BE2C (cell line): ENCODE measurements around the gene C9orf43.

ENCODE experiments used
- DNase-seq: peaks from one replicate; pipeline ENCODE4 v3.0.0-alpha.2; 2020
- H3K27me3 ChIP-seq: fragments of 250-450 bp; sonication (Bioruptor Pico); 2 replicates; pipeline ENCODE4 v1.5.1; 2020; ENCODE audit warnings: mild to moderate bottlenecking
- H3K36me3 ChIP-seq: fragments of 250-450 bp; sonication (Bioruptor Pico); 2 replicates; pipeline ENCODE4 v1.5.1; 2020; ENCODE audit warnings: mild to moderate bottlenecking
- H3K4me1 ChIP-seq: fragments of 250-450 bp; sonication (Bioruptor Pico); 2 replicates; pipeline ENCODE4 v1.5.1; 2020
- H3K4me3 ChIP-seq: 2 replicates; pipeline ENCODE4 v1.5.1; 2011; ENCODE audit warnings: low read depth, low read length
- H3K9me3 ChIP-seq: fragments of 250-450 bp; sonication (Bioruptor Pico); 2 replicates; pipeline ENCODE4 v1.5.1; 2020
- CTCF ChIP-seq: IDR thresholded peaks from 2 replicates; pipeline ENCODE4 v1.5.1; 2012; ENCODE audit warnings: mild to moderate bottlenecking, low read depth, low read length

C9orf43 gene

GRCh38 chr9:113416149-113416721, 5.7 kb downstream of the C9orf43 start:
- DNase-seq, result no peak
- Histone ChIP-seq H3K27me3 (no peaks in the 10 kb centered on the region), H3K36me3 (no peaks in the 10 kb centered on the region), H3K4me1 (no peaks in the 10 kb centered on the region), H3K4me3 (no peak overlapping the region), H3K9me3 (no peaks in the 10 kb centered on the region)
- no peak for TF ChIP-seq CTCF

GRCh38 chr9:113417370-113417769, 6.8 kb downstream of the C9orf43 start:
- no peaks in the 10 kb centered on the region for H3K9me3 ChIP-seq
- no peak overlapping the region for H3K4me3 ChIP-seq
- no peaks in the 10 kb centered on the region for H3K36me3 ChIP-seq
- H3K27me3 ChIP-seq, result no peaks in the 10 kb centered on the region
- DNase-seq, result no peak
- TF ChIP-seq CTCF, result no peak
- no peaks in the 10 kb centered on the region for H3K4me1 ChIP-seq

GRCh38 chr9:113421726-113422125, 11.2 kb downstream of the C9orf43 start:
- DNase-seq, result no peak
- no peaks in the 10 kb centered on the region for H3K9me3 ChIP-seq
- no peaks in the 10 kb centered on the region; the same call in 1 of the 2 replicates for H3K27me3 ChIP-seq
- H3K4me1 ChIP-seq, result no peaks in the 10 kb centered on the region
- no peak for TF ChIP-seq CTCF
- H3K4me3 ChIP-seq, result no peak overlapping the region
- no peaks in the 10 kb centered on the region for H3K36me3 ChIP-seq

GRCh38 chr9:113425072-113425471, 14.5 kb downstream of the C9orf43 start:
- TF ChIP-seq CTCF, result no peak
- Histone ChIP-seq H3K4me1 (no peaks in the 10 kb centered on the region), H3K36me3 (no peaks in the 10 kb centered on the region), H3K9me3 (no peaks in the 10 kb centered on the region), H3K4me3 (no peak overlapping the region), H3K27me3 (no peaks in the 10 kb centered on the region; the same call in 1 of the 2 replicates)
- DNase-seq, result no peak

- H3K9me3 ChIP-seq, result no peaks in the 10 kb centered on the region
- no peak for DNase-seq
- no peak overlapping the region for H3K4me3 ChIP-seq
- H3K36me3 ChIP-seq, result no peaks in the 10 kb centered on the region
- no peak for TF ChIP-seq CTCF
- no peaks in the 10 kb centered on the region; the same call in 1 of the 2 replicates for H3K27me3 ChIP-seq
- no peaks in the 10 kb centered on the region for H3K4me1 ChIP-seq
Observed at GRCh38 chr9:113426701-113427100, 16.2 kb downstream of the C9orf43 start.

- no peaks in the 10 kb centered on the region; the same call in 1 of the 2 replicates for H3K27me3 ChIP-seq
- DNase-seq, result no peak
- H3K36me3 ChIP-seq, result no peaks in the 10 kb centered on the region
- TF ChIP-seq CTCF, result no peak
- no peaks in the 10 kb centered on the region for H3K9me3 ChIP-seq
- H3K4me1 ChIP-seq, result no peaks in the 10 kb centered on the region
- H3K4me3 ChIP-seq, result no peak overlapping the region
Observed at GRCh38 chr9:113427629-113428028, 17.1 kb downstream of the C9orf43 start.
